ENCODE data around the gene UQCC2.

UQCC2 gene

GRCh38 chr6:33744001-33744848 lies 32.7 kb upstream of the UQCC2 start:
- in situ Hi-C loops (cut with MboI; ENCODE audit: low sequenced_read_pairs) = no loop called here

- in situ Hi-C loops (cut with MboI; ENCODE audit: low sequenced_read_pairs) = no loop called here
These were observed 31.3 kb upstream of the UQCC2 start for GRCh38 chr6:33742837-33743236.

DNA sequence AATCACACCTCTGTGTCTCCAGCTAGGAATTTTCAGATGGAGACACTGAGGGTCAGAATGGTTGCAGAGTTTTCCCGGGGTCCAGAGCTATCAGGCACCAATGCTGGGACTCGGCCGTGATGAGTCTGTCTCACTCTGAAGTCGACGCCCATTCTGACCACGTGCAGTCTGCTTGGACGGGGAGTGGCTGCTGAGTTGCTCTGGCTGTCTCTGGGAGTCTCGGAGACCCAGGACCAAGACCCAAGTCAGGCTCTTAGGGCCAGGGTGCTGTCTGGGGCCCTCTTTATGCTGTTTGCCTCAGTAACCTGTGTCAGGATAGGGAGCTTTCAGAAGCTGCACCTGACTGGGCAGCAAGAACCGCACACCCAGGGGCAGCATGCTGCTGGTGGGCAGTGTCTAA lies 30.6 kb upstream of the UQCC2 start:
- in situ Hi-C loops (cut with MboI; ENCODE audit: low sequenced_read_pairs) = no loop called here

DNA sequence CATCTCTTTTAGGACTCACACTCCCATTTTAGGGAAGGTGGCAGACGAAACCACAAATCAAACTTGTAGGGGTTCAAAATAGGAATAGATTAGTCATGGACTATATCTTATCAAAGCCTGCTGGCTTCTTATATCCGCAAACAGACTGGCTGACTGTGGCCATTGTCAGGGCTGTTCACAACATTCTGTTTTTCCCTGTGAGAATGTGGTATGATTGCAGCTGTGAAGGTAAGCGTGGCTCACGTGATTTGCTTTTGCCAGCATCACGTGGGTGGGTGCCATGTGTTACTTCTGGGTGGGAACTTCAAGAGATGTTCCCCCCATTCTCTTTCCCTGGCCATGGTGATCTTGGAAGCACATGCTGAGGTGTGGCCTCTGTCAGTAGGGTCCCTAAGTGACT lies 29.3 kb upstream of the UQCC2 start:
- in situ Hi-C loops (cut with MboI; ENCODE audit: low sequenced_read_pairs) = no loop called here

- in situ Hi-C loops (cut with MboI; ENCODE audit: low sequenced_read_pairs) = no loop called here
These were observed 28.7 kb upstream of the UQCC2 start for GRCh38 chr6:33740204-33740608.

DNA sequence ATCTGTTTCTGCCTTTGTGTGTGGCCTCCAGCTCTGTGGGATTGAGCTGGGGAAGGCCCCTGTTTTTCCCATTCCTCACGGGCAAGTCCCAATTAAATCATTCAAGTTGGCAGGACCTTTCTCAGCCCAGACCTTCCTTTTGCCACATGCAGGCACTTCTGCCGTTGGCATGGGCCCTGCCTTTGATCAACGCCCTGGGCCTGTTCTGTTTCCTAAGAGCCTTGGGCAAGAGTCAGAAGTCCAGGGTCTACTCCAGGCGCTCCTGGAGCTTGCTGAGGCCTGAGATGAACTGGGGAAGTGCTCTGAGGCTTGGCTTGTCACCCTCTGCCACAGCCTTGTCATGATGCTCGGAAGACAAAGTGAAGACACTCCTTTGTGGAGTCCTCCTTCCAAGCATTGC lies 28.1 kb upstream of the UQCC2 start:
- in situ Hi-C loops (cut with MboI; ENCODE audit: low sequenced_read_pairs) = no loop called here

GRCh38 chr6:33738879-33739278 lies 27.4 kb upstream of the UQCC2 start:
- in situ Hi-C loops (cut with MboI; ENCODE audit: low sequenced_read_pairs) = no loop called here

DNA sequence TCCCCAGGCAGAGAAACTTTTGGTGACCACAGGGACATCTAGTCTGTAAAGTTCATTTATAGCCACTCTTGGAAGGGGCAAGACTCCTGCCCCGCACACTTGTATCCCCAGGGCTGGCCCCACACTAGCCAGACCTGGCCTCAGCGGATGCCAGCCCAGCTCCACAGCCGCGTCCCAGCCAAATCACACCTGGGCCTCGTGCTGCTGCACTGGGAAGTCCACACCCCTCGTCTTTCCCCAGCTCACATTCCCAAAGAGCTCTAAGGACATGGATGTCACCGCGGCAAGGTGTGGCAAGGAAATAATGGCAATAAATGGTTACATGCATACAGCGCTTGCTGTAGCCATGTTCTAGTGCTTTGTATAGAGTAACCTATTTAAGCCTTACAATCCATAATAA lies 26.7 kb upstream of the UQCC2 start:
- in situ Hi-C loops (cut with MboI; ENCODE audit: low sequenced_read_pairs) = no loop called here

- in situ Hi-C loops (cut with MboI; ENCODE audit: low sequenced_read_pairs) = no loop called here
These were observed 25.9 kb upstream of the UQCC2 start for GRCh38 chr6:33737267-33738026.

- in situ Hi-C loops (cut with MboI; ENCODE audit: low sequenced_read_pairs) = no loop called here
These were observed 23.7 kb upstream of the UQCC2 start for GRCh38 chr6:33735216-33735615.

DNA sequence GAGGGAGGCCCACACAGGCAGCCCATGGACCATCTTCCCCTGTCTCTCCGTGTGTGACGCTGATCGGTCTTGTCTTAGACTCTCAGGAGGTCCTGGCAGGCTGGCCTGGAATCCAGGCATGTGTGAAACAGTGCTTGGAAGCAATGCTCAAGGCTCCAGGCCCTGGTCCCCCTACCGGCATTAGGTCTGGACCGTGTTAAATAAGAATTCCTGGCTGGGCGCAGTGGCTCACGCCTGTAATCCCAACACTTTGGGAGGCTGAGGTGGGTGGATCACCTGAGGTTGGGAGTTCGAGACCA lies 22.2 kb upstream of the UQCC2 start:
- in situ Hi-C loops (cut with MboI; ENCODE audit: low sequenced_read_pairs) = no loop called here

GRCh38 chr6:33732817-33733708 lies 21.6 kb upstream of the UQCC2 start:
- in situ Hi-C loops (cut with MboI; ENCODE audit: low sequenced_read_pairs) = no loop called here

GRCh38 chr6:33732385-33732784 lies 20.9 kb upstream of the UQCC2 start:
- in situ Hi-C loops (cut with MboI; ENCODE audit: low sequenced_read_pairs) = no loop called here

GRCh38 chr6:33731751-33732282 lies 20.3 kb upstream of the UQCC2 start:
- in situ Hi-C loops (cut with MboI; ENCODE audit: low sequenced_read_pairs) = no loop called here

- in situ Hi-C loops (cut with MboI; ENCODE audit: low sequenced_read_pairs) = no loop called here
These were observed 19.5 kb upstream of the UQCC2 start for GRCh38 chr6:33731035-33731434.

- in situ Hi-C loops (cut with MboI; ENCODE audit: low sequenced_read_pairs) = no loop called here
These were observed 19.1 kb upstream of the UQCC2 start for GRCh38 chr6:33730611-33731010.

DNA sequence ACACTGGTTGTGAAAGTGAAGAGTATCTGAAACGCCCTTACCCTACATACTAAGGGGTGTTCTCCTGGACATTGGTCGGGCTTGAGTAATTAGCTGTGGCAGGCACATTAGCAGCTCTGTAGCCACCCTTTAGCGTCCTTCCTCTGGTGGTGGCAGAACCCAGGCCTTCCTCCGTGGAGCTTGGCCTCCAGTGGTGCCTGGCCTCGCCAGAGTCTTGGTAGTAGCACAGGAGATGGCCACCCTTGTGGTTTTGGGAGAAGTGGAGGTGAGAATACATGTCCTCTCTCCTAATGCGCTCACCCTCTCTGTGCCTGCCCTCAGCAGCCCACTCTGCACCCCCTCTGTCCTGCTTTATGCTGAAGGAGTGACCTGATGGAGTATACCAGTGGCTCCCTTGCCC lies 17.6 kb upstream of the UQCC2 start:
- in situ Hi-C loops (cut with MboI; ENCODE audit: low sequenced_read_pairs) = no loop called here

- in situ Hi-C loops (cut with MboI; ENCODE audit: low sequenced_read_pairs) = no loop called here
These were observed 16.9 kb upstream of the UQCC2 start for GRCh38 chr6:33728438-33728837.

- in situ Hi-C loops (cut with MboI; ENCODE audit: low sequenced_read_pairs) = no loop called here
These were observed 16.4 kb upstream of the UQCC2 start for GRCh38 chr6:33727932-33728331.

DNA sequence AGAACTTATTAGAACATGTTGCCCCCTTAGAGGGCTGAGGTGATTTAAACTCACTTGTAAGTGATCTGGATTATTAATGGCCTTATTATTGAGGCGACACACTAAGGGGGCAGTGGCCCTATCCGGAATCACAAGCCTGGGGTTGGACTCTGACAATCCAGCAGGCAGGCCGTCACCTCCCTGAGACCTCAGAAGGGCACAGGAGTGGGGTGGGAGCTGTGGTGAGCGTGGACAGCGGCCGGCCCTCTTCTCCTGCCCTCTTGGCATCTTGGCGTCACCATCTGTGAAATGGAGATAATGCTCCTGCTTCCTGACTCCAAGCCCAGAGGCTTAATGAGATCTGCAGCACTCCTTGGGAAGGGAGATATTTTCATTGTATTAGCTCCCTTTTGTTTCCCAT lies 15.6 kb upstream of the UQCC2 start:
- in situ Hi-C loops (cut with MboI; ENCODE audit: low sequenced_read_pairs) = no loop called here

DNA sequence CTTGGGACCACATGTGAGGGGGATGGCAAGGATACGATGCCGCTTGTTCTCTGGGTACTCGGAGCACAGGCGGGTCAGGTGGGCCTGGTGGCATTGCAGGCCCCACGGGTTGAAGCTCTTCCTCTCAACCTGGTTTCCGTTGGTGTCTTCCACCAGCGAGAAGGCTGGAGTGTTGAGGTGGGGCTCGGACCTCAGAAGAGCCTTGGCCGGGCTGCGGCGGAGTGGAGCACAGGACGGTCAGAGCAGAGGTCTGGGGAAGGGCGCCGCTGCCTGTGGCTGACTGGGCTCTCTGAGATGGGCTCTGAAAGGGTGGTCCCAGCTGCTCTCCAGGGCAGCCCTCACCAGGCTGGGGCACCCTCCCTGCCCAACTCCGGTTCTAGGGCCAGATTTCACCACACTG lies 15.2 kb upstream of the UQCC2 start:
- in situ Hi-C loops (cut with MboI; ENCODE audit: low sequenced_read_pairs) = no loop called here
